ENCODE results near the gene SLC7A1. TPM values are rescaled to one million over a fixed set of nuclear protein-coding genes. Genes with fewer than 3 reads are reported as not detected.

SLC7A1 gene
- total RNA-seq, 1 experiment from 2014 or later: 62.8 TPM

DNA sequence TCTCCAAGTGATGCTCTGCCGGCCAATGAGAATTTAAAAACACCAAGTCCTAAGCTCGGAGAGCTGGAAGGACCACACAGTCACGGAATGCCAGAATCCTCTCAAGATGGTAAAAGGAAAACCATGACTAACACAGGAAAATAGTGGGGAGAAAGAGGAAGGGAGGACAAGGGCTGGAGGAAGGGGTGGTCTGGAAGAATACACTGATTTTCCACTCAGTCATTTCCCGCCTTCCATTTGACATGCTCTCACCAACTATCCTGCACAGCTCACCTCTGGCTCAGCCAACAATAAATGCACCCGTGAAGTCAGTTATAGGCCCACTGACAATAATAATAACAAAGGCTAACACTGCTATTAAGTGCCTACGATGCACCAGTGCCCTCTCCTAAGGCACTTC, 31.5 kb downstream of the SLC7A1 start:
- Histone ChIP-seq H3K9me2 (ENCODE audit: insufficient read depth) (no peaks in the 10 kb centered on the region), H3K79me2 (ENCODE audit: low read depth) (peaks cover 80% of the 10 kb centered on the region), H3K27ac (no peak overlapping the region), H3K4me1 (replicated peaks; ENCODE audit: insufficient read depth) (no peaks in the 10 kb centered on the region), H2AFZ (no peak overlapping the region), H3K4me2 (no peak overlapping the region), H3K36me3 (ENCODE audit: low read depth) (0 out of 2 replicates have a peak, but pooled peaks cover 5% of the 10 kb centered on the region), H3F3A (ENCODE audit: insufficient read depth, low read depth) (peaks cover 22% of the 10 kb centered on the region; the same call in 1 of the 2 replicates), H3K27me3 (ENCODE audit: insufficient read depth, low read depth) (no peaks in the 10 kb centered on the region), H3K4me3 (no peak overlapping the region), H4K20me1 (ENCODE audit: insufficient read depth) (peaks cover 94% of the 10 kb centered on the region), H3K9me3 (ENCODE audit: insufficient read depth, low read depth) (no peaks in the 10 kb centered on the region)
- BruUV-seq (replicated peaks): no TSS peak
- TF ChIP-seq, protein P1, sequence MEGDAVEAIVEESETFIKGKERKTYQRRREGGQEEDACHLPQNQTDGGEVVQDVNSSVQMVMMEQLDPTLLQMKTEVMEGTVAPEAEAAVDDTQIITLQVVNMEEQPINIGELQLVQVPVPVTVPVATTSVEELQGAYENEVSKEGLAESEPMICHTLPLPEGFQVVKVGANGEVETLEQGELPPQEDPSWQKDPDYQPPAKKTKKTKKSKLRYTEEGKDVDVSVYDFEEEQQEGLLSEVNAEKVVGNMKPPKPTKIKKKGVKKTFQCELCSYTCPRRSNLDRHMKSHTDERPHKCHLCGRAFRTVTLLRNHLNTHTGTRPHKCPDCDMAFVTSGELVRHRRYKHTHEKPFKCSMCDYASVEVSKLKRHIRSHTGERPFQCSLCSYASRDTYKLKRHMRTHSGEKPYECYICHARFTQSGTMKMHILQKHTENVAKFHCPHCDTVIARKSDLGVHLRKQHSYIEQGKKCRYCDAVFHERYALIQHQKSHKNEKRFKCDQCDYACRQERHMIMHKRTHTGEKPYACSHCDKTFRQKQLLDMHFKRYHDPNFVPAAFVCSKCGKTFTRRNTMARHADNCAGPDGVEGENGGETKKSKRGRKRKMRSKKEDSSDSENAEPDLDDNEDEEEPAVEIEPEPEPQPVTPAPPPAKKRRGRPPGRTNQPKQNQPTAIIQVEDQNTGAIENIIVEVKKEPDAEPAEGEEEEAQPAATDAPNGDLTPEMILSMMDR (conservative IDR thresholded peaks at IDR 0.05): no peak
- no peak for TF ChIP-seq EZH2 (IDR thresholded peaks at IDR 0.05; ENCODE audit: low read depth)
- intact Hi-C loops (cut with micrococcal nuclease; ENCODE audit: unreplicated experiment): no loop called here
- CTCF ChIA-PET: no interaction called here
- DNase-seq: no peak
- POLR2A ChIA-PET (ENCODE audit: unreplicated experiment): no interaction called here

DNA sequence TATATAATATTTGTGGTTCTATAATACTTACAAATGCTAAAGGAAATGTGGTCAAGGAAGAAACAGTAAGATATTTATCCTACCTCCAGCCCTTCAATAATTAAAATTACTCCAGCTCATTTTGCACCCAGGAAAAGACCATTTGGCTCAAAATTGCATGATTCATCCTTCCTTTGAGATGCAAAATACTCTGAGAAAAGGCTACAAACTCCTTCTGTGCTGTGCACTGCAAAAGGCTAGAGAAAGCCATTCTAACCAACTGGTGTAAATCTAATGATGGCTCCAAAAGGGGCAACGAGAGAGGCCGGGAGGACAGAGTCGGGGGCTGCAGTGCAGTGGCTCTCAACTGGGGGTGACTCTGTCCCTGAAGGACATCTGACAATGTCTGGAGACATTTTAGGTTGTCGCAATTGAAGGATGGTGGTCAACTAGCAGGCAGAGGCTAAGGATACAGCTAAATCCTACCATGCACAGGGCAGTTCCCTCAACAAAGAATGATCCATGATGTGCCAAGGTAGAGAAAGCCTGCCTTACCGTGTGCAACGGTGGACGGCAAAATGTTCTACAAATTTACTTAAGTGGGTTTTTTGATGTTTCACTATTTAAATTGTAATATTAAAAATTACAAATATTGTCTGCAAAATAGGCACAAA, 32.6 kb downstream of the SLC7A1 start:
- ChIA-PET POLR2A (ENCODE audit: unreplicated experiment) (no interaction called here), CTCF (interaction anchor here (0.6 kb wide), 1 partner anchor 145 kb away, joined by 4 read pairs; no protein-coding TSS in a partner anchor)
- Histone ChIP-seq H3K4me1 (replicated peaks; ENCODE audit: insufficient read depth) (no peaks in the 10 kb centered on the region), H2AFZ (no peak overlapping the region), H3K27ac (no peak overlapping the region), H3K4me3 (no peak overlapping the region), H3K9me2 (ENCODE audit: insufficient read depth) (no peaks in the 10 kb centered on the region), H3K36me3 (ENCODE audit: low read depth) (0 out of 2 replicates have a peak, but pooled peaks cover 5% of the 10 kb centered on the region), H3K4me2 (no peak overlapping the region), H3F3A (ENCODE audit: insufficient read depth, low read depth) (peaks cover 22% of the 10 kb centered on the region; the same call in 1 of the 2 replicates), H4K20me1 (ENCODE audit: insufficient read depth) (peaks cover 84% of the 10 kb centered on the region), H3K27me3 (ENCODE audit: insufficient read depth, low read depth) (no peaks in the 10 kb centered on the region), H3K9me3 (ENCODE audit: insufficient read depth, low read depth) (no peaks in the 10 kb centered on the region), H3K79me2 (ENCODE audit: low read depth) (peaks cover 70% of the 10 kb centered on the region)
- intact Hi-C loops (cut with micrococcal nuclease; ENCODE audit: unreplicated experiment): no loop called here
- no peak for DNase-seq
- no TSS peak for BruUV-seq (replicated peaks)
- TF ChIP-seq, protein P1 (conservative IDR thresholded peaks at IDR 0.05): no peak
- TF ChIP-seq EZH2 (IDR thresholded peaks at IDR 0.05; ENCODE audit: low read depth): no peak

DNA sequence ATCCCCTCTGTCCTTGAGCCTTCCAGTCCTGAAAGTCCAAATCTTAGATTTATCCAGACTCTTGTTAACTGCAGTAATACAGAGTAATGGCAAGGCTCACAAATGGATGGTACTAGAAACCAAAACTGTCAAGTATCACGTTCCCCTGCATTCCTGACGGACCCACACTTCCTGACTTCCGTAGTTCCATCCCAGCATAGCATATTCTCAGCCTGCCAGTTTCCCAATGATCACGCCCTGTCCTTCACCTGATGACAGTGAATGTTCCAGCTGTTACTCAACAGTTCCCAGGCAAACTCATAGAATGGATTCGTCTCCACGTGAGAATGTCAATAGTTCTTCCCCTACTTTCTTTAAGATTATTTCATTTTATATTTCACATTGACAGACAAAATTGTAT, 33.6 kb downstream of the SLC7A1 start:
- Histone ChIP-seq H3K79me2 (ENCODE audit: low read depth) (peaks cover 67% of the 10 kb centered on the region), H3K9me3 (ENCODE audit: insufficient read depth, low read depth) (no peaks in the 10 kb centered on the region), H3K27me3 (ENCODE audit: insufficient read depth, low read depth) (no peaks in the 10 kb centered on the region), H3F3A (ENCODE audit: insufficient read depth, low read depth) (peaks cover 22% of the 10 kb centered on the region; the same call in 1 of the 2 replicates), H3K4me2 (no peak overlapping the region), H3K4me1 (replicated peaks; ENCODE audit: insufficient read depth) (no peaks in the 10 kb centered on the region), H4K20me1 (ENCODE audit: insufficient read depth) (peaks cover 80% of the 10 kb centered on the region), H3K4me3 (no peak overlapping the region), H3K36me3 (ENCODE audit: low read depth) (0 out of 2 replicates have a peak, but pooled peaks cover 5% of the 10 kb centered on the region), H3K27ac (no peak overlapping the region), H3K9me2 (ENCODE audit: insufficient read depth) (no peaks in the 10 kb centered on the region), H2AFZ (no peak overlapping the region)
- DNase-seq: no peak
- intact Hi-C loops (cut with micrococcal nuclease; ENCODE audit: unreplicated experiment): no loop called here
- TF ChIP-seq EZH2 (IDR thresholded peaks at IDR 0.05; ENCODE audit: low read depth): no peak
- TF ChIP-seq, protein P1 (conservative IDR thresholded peaks at IDR 0.05): no peak
- ChIA-PET POLR2A (ENCODE audit: unreplicated experiment) (no interaction called here), CTCF (no interaction called here)
- BruUV-seq (replicated peaks): no TSS peak
